Upper lobe of right lung (tissue), 1 donor: ENCODE data around the gene MEGF11. TPM values are rescaled to one million over a fixed set of nuclear protein-coding genes. Genes with fewer than 3 reads are reported as not detected.

Experiments
- ATAC-seq: fragments of 200-7000 bp; cut with Tn5 transposase; one replicate; pipeline ENCODE4 v1.9.1; 2020; ENCODE audit warnings: mild to moderate bottlenecking, moderate library complexity
- DNase-seq: peaks from one replicate; pipeline ENCODE4 v3.0.0-alpha.2; 2020
- H3K27ac ChIP-seq: fragments of 200-600 bp; one replicate; pipeline ENCODE4 v1.8.0; 2022
- H3K27me3 ChIP-seq: fragments of 200-600 bp; one replicate; pipeline ENCODE4 v1.8.0; 2022; ENCODE audit warnings: mild to moderate bottlenecking
- H3K36me3 ChIP-seq: fragments of 200-600 bp; one replicate; pipeline ENCODE4 v1.8.0; 2022
- H3K4me1 ChIP-seq: fragments of 200-600 bp; one replicate; pipeline ENCODE4 v1.8.0; 2022
- H3K4me3 ChIP-seq: fragments of 200-600 bp; one replicate; pipeline ENCODE4 v1.8.0; 2022; ENCODE audit warnings: mild to moderate bottlenecking
- H3K9me3 ChIP-seq: fragments of 200-600 bp; one replicate; pipeline ENCODE4 v1.8.0; 2022
- intact Hi-C: fragments of 100-400 bp; cut with DNase I; formaldehyde crosslinking; loops from one replicate; pipeline ENCODE4 v1.11.0; 2022
- total RNA-seq: library from RNA; stranded (reverse); fragmentation: NEBNext Ultra II Directional; extraction: Animal tissue kit (Norgen Biotek cat#: 25700); gene quantifications from one replicate; pipeline ENCODE4 v1.2.1, GENCODE V29; 2021
- TF ChIP-seq, protein P1 (sequence below): fragments of 200-600 bp; IDR thresholded peaks from one replicate; pipeline ENCODE4 v1.8.0; 2022; ENCODE audit warnings: antibody characterized with exemption
- donor health status: DM: no; HTN: yes; CAD: no; lungs with severe emphysema.

The MEGF11 gene
- total RNA-seq, 1 donor from 2014 or later: 3.0 TPM

DNA sequence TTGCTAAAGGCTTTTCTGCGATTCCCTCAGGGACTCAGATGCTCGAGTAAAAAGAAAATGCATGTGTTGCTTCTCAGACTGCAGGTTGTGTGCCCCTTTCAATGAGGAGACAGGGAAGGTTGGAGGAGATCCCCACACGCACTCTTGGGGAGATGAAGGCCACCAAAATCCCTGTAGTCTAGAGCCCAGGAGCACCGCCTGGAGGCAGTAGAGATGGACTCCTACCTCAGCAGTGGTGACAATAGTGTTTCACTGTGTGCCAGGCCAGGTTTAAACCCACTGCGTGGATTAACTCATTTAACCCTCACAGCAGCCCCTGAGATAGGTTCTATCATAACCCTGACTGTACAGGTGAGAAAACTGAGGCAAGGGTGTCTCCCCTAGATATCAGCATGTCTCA is 15.2 kb downstream of the MEGF11 start:
- TF ChIP-seq, protein P1, sequence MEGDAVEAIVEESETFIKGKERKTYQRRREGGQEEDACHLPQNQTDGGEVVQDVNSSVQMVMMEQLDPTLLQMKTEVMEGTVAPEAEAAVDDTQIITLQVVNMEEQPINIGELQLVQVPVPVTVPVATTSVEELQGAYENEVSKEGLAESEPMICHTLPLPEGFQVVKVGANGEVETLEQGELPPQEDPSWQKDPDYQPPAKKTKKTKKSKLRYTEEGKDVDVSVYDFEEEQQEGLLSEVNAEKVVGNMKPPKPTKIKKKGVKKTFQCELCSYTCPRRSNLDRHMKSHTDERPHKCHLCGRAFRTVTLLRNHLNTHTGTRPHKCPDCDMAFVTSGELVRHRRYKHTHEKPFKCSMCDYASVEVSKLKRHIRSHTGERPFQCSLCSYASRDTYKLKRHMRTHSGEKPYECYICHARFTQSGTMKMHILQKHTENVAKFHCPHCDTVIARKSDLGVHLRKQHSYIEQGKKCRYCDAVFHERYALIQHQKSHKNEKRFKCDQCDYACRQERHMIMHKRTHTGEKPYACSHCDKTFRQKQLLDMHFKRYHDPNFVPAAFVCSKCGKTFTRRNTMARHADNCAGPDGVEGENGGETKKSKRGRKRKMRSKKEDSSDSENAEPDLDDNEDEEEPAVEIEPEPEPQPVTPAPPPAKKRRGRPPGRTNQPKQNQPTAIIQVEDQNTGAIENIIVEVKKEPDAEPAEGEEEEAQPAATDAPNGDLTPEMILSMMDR: no peak
- peaks cover 7% of the 10 kb centered on the region for H3K27me3 ChIP-seq
- no peak overlapping the region for H3K4me3 ChIP-seq
- no peaks in the 10 kb centered on the region for H3K9me3 ChIP-seq
- intact Hi-C loops: no loop called here
- ATAC-seq: no peak
- no peaks in the 10 kb centered on the region for H3K4me1 ChIP-seq
- H3K27ac ChIP-seq: no peak overlapping the region
- H3K36me3 ChIP-seq: no peaks in the 10 kb centered on the region
- no peak for DNase-seq

DNA sequence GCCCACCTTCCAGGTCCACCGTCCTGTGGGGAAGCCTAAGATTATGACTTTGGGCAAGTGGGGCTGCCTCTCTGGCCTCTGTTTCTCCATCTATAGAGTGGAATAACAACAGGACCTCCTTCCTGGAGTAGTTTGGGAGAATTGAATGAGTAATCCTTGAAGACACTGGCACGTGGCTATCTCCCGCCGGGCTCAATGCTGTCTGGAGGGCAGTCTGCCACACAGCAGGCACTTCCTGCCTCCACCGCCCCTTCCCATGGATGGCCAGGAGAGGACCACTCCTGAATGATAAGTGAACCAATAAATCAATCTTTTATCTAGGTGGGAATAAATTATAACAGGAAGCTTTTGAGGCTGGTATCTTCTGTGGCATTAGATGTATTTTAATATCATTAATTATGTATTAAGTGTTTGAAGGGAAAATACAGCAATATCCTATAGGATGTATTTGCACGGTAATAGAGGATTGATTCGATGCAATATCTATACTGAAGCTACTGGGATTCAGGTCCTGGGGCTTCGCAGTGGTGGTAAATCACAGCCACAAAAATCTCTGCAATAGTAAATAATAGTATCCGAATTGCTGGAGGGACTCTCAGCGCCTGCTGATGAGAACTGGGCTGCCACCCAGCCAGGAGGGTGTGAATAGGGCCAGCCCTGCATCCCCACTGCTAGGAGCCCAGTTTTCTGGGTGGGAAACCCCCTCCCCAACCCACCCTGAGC is 15.9 kb downstream of the MEGF11 start:
- ATAC-seq (no peak), DNase-seq (no peak)
- H3K36me3 ChIP-seq: no peaks in the 10 kb centered on the region
- peaks cover 7% of the 10 kb centered on the region for H3K27me3 ChIP-seq
- intact Hi-C loops: no loop called here
- no peak overlapping the region for H3K4me3 ChIP-seq
- no peaks in the 10 kb centered on the region for H3K9me3 ChIP-seq
- TF ChIP-seq, protein P1: no peak
- no peaks in the 10 kb centered on the region for H3K4me1 ChIP-seq
- no peak overlapping the region for H3K27ac ChIP-seq

DNA sequence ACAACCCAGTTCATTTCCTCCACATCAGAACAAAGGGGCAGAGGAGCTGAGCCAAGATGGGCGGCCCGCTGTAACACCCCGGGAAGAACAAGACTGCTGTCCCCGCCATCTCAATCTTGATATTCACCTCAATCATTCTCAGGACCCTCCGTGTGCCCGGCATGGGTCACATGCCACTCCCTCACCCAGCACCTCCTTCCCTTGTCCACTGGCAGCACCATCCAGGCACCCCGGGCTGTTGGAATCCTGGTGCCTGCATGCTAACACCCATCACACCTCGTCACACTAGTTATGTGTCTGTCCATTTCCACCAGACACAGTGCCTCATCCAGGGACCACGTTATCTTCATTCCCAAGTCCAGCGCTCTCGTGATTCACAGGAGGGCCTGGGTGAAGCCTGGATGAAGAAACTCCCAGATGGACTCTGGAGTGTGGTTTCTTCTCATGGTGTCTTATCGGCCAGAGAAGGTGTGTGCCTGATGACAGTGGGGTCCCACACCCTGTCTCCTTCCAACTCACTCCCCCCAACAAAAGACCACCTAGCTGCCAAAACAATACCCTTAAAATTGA is 16.7 kb downstream of the MEGF11 start:
- intact Hi-C loops: no loop called here
- Histone ChIP-seq H3K27me3 (peaks cover 7% of the 10 kb centered on the region), H3K36me3 (no peaks in the 10 kb centered on the region), H3K4me1 (no peaks in the 10 kb centered on the region), H3K9me3 (no peaks in the 10 kb centered on the region), H3K27ac (no peak overlapping the region), H3K4me3 (no peak overlapping the region)
- ATAC-seq (no peak), DNase-seq (no peak)
- TF ChIP-seq, protein P1: no peak

DNA sequence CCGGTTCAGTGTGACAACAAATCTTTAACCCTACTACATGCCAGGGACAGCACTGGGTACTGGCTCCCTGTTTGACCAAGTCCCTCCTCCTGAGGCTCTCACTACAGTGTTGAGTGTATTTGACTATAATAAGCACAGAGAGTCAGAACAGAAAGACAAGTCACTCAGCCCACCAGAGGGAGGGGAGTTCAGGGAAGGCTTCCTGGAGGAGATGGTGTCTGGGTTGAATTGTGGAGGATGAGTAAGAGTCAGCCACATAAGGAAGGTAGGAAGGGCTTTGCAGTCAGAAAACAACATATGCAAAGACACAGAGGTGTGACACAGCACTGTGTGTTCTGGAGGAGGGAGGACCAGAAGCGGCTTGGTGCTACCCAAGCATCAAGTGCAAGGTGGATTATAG is 17.7 kb downstream of the MEGF11 start:
- DNase-seq (no peak), ATAC-seq (no peak)
- Histone ChIP-seq H3K27me3 (peaks cover 7% of the 10 kb centered on the region), H3K4me3 (no peak overlapping the region), H3K4me1 (no peaks in the 10 kb centered on the region), H3K27ac (no peak overlapping the region), H3K36me3 (no peaks in the 10 kb centered on the region), H3K9me3 (no peaks in the 10 kb centered on the region)
- intact Hi-C loops: no loop called here
- TF ChIP-seq, protein P1: no peak

DNA sequence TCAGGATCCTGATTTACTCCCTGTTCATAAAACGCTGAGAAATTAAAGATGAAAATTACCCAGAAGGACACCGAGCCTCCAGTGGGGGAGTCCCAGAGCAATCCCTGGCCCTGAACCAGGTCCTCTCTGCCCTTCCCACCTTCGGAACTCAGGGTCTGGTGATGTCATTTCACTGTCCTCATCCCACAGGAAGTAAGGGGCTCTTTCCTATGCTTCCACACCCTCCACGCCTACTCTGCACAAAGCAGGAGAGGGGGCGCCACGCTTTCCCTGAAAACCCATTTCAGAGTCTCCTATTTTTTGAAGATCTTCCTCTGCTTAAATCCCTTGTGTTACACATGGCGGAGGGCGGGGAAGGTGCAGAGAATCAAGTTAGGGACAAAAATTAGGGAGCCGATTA is 18.8 kb downstream of the MEGF11 start:
- H3K4me3 ChIP-seq: no peak overlapping the region
- no peaks in the 10 kb centered on the region for H3K9me3 ChIP-seq
- H3K27ac ChIP-seq: no peak overlapping the region
- ATAC-seq (no peak), DNase-seq (no peak)
- no peaks in the 10 kb centered on the region for H3K36me3 ChIP-seq
- TF ChIP-seq, protein P1: no peak
- peaks cover 7% of the 10 kb centered on the region for H3K27me3 ChIP-seq
- intact Hi-C loops: no loop called here
- H3K4me1 ChIP-seq: no peaks in the 10 kb centered on the region
